OCI-LY3 (cell line): ENCODE results near the gene ACBD6.

Experiments
- H2AFZ ChIP-seq: fragments of 200-600, 300-600 bp; shearing (Covaris generic); 2 replicates; pipeline ENCODE4 v1.6.0; 2014; ENCODE audit warnings: antibody characterized with exemption, low read depth, low read length
- H3K27ac ChIP-seq: fragments of 200-600, 300-600 bp; sonication (generic); 2 replicates; pipeline ENCODE4 v1.5.1; 2014; ENCODE audit warnings: mild to moderate bottlenecking, low read length, moderate library complexity, mixed read lengths
- H3K27me3 ChIP-seq: fragments of 200-600, 300-600 bp; sonication (generic); 2 replicates; pipeline ENCODE4 v1.6.1; 2014; ENCODE audit warnings: low read depth, low read length, mixed read lengths
- H3K36me3 ChIP-seq: fragments of 200-600, 300-600 bp; sonication (generic); replicated peaks from 2 replicates; pipeline ENCODE3; 2014; ENCODE audit warnings: low read depth, low read length, mixed read lengths
- H3K4me1 ChIP-seq: fragments of 300-600, 200-600 bp; sonication (generic); 2 replicates; pipeline ENCODE4 v1.6.1; 2014; ENCODE audit warnings: low read length, mixed read lengths
- H3K4me2 ChIP-seq: fragments of 200-600, 300-600 bp; sonication (generic); 2 replicates; pipeline ENCODE4 v1.6.1; 2014; ENCODE audit warnings: low read length, mixed read lengths
- H3K4me3 ChIP-seq: fragments of 300-600, 200-600 bp; sonication (generic); 2 replicates; pipeline ENCODE4 v1.5.1; 2014; ENCODE audit warnings: antibody characterized with exemption, mild to moderate bottlenecking, low read length, moderate library complexity
- H3K79me2 ChIP-seq: fragments of 300-600, 200-600 bp; shearing (Covaris generic); 2 replicates; pipeline ENCODE4 v1.6.1; 2014; ENCODE audit warnings: mild to moderate bottlenecking, low read length, mixed read lengths
- H3K9ac ChIP-seq: fragments of 300-600, 200-600 bp; shearing (Covaris generic); 2 replicates; pipeline ENCODE4 v1.6.0; 2014; ENCODE audit warnings: mild to moderate bottlenecking, low read length, moderate library complexity
- H3K9me3 ChIP-seq: fragments of 200-600, 300-600 bp; shearing (Covaris generic); 2 replicates; pipeline ENCODE4 v1.6.1; 2014; ENCODE audit warnings: low read length, mixed read lengths; ENCODE audit not compliant: insufficient read depth
- H4K20me1 ChIP-seq: fragments of 200-600, 300-600 bp; sonication (generic); 2 replicates; pipeline ENCODE4 v1.6.1; 2016; ENCODE audit warnings: low read length, mixed read lengths; ENCODE audit not compliant: insufficient read depth
- CTCF ChIP-seq: fragments of 200-600, 300-600 bp; sonication (generic); IDR thresholded peaks from 2 replicates; pipeline ENCODE4 v1.5.1; 2014; ENCODE audit warnings: antibody characterized with exemption, low read length, low read depth
- EZH2phosphoT487 ChIP-seq: fragments of 200-600 bp; shearing (Covaris generic); IDR thresholded peaks from 2 replicates; pipeline ENCODE4 v1.6.1; 2018; ENCODE audit warnings: antibody characterized with exemption, mixed run types, low read depth

ACBD6 gene

GRCh38 chr1:180255536-180256340, 246.6 kb downstream of the ACBD6 start:
- H3K4me1 ChIP-seq: peaks cover 4% of the 10 kb centered on the region
- H2AFZ ChIP-seq: no peak overlapping the region
- no peaks in the 10 kb centered on the region for H3K9me3 ChIP-seq
- no peak overlapping the region for H3K27ac ChIP-seq
- no peaks in the 10 kb centered on the region for H3K36me3 ChIP-seq
- no peak overlapping the region for H3K9ac ChIP-seq
- H3K4me2 ChIP-seq: no peak overlapping the region
- no peak overlapping the region for H3K4me3 ChIP-seq
- TF ChIP-seq CTCF (no peak), EZH2phosphoT487 (no peak)
- no peaks in the 10 kb centered on the region for H3K79me2 ChIP-seq
- no peaks in the 10 kb centered on the region for H4K20me1 ChIP-seq
- no peaks in the 10 kb centered on the region for H3K27me3 ChIP-seq

- no peaks in the 10 kb centered on the region for H3K36me3 ChIP-seq
- no peaks in the 10 kb centered on the region for H3K9me3 ChIP-seq
- H3K27ac ChIP-seq: no peak overlapping the region
- H3K4me2 ChIP-seq: no peak overlapping the region
- no peak overlapping the region for H3K4me3 ChIP-seq
- H4K20me1 ChIP-seq: no peaks in the 10 kb centered on the region
- H2AFZ ChIP-seq: no peak overlapping the region
- H3K4me1 ChIP-seq: peaks cover 4% of the 10 kb centered on the region
- TF ChIP-seq EZH2phosphoT487: no peak
- no peak for TF ChIP-seq CTCF
- H3K27me3 ChIP-seq: no peaks in the 10 kb centered on the region
- no peak overlapping the region for H3K9ac ChIP-seq
- no peaks in the 10 kb centered on the region for H3K79me2 ChIP-seq
Observed at GRCh38 chr1:180254854-180255253, 247.5 kb downstream of the ACBD6 start.

GRCh38 chr1:180254496-180254819, 247.9 kb downstream of the ACBD6 start:
- Histone ChIP-seq H3K9me3 (no peaks in the 10 kb centered on the region), H3K4me2 (no peak overlapping the region), H3K4me3 (no peak overlapping the region), H3K9ac (no peak overlapping the region), H3K27me3 (no peaks in the 10 kb centered on the region), H3K36me3 (no peaks in the 10 kb centered on the region), H3K79me2 (no peaks in the 10 kb centered on the region), H4K20me1 (no peaks in the 10 kb centered on the region), H3K27ac (no peak overlapping the region), H3K4me1 (peaks cover 4% of the 10 kb centered on the region), H2AFZ (no peak overlapping the region)
- TF ChIP-seq EZH2phosphoT487 (no peak), CTCF (no peak)

- H4K20me1 ChIP-seq: no peaks in the 10 kb centered on the region
- H3K79me2 ChIP-seq: no peaks in the 10 kb centered on the region
- no peak overlapping the region for H2AFZ ChIP-seq
- peaks cover 4% of the 10 kb centered on the region for H3K4me1 ChIP-seq
- no peak overlapping the region for H3K4me3 ChIP-seq
- no peak overlapping the region for H3K4me2 ChIP-seq
- TF ChIP-seq EZH2phosphoT487: no peak
- TF ChIP-seq CTCF: no peak
- H3K27ac ChIP-seq: no peak overlapping the region
- no peak overlapping the region for H3K9ac ChIP-seq
- no peaks in the 10 kb centered on the region for H3K27me3 ChIP-seq
- H3K9me3 ChIP-seq: no peaks in the 10 kb centered on the region
- H3K36me3 ChIP-seq: no peaks in the 10 kb centered on the region
Observed at GRCh38 chr1:180253585-180254495, 248.5 kb downstream of the ACBD6 start.
